Measurements from ENCODE around the gene TOGARAM2.

Gene TOGARAM2

GRCh38 chr2:29053670-29054400 is 72.7 kb downstream of the TOGARAM2 start:
- H3K27me3 ChIP-seq (ENCODE audit: low read depth, low read length): no peaks in the 10 kb centered on the region
- no peak overlapping the region for H2AFZ ChIP-seq (ENCODE audit: low read depth, low read length)
- H3K9ac ChIP-seq (ENCODE audit: low read length): no peak overlapping the region
- no peaks in the 10 kb centered on the region for H3K4me1 ChIP-seq (ENCODE audit: low read length)
- H4K20me1 ChIP-seq (ENCODE audit: insufficient read depth, low read length): no peaks in the 10 kb centered on the region
- no peaks in the 10 kb centered on the region for H3K9me3 ChIP-seq (ENCODE audit: insufficient read depth, low read length)
- H3K79me2 ChIP-seq (ENCODE audit: low read length): no peaks in the 10 kb centered on the region
- H3K36me3 ChIP-seq (replicated peaks; ENCODE audit: low read depth, low read length): no peaks in the 10 kb centered on the region
- no peak overlapping the region for H3K4me3 ChIP-seq (ENCODE audit: low read length)
- no peak overlapping the region for H3K4me2 ChIP-seq (ENCODE audit: low read length)
- TF ChIP-seq EZH2phosphoT487 (IDR thresholded peaks at IDR 0.05; ENCODE audit: low read depth): no peak
- no peak for TF ChIP-seq CTCF (IDR thresholded peaks at IDR 0.05; ENCODE audit: low read depth, low read length)
- no peak overlapping the region for H3K27ac ChIP-seq (ENCODE audit: low read length)

GRCh38 chr2:29054430-29054829 is 73.3 kb downstream of the TOGARAM2 start:
- Histone ChIP-seq H3K27me3 (ENCODE audit: low read depth, low read length) (0 out of 2 replicates have a peak, but pooled peaks cover 1% of the 10 kb centered on the region), H3K4me2 (ENCODE audit: low read length) (no peak overlapping the region), H3K9me3 (ENCODE audit: insufficient read depth, low read length) (no peaks in the 10 kb centered on the region), H4K20me1 (ENCODE audit: insufficient read depth, low read length) (no peaks in the 10 kb centered on the region), H2AFZ (ENCODE audit: low read depth, low read length) (no peak overlapping the region), H3K27ac (ENCODE audit: low read length) (no peak overlapping the region), H3K36me3 (replicated peaks; ENCODE audit: low read depth, low read length) (no peaks in the 10 kb centered on the region), H3K4me3 (ENCODE audit: low read length) (no peak overlapping the region), H3K79me2 (ENCODE audit: low read length) (no peaks in the 10 kb centered on the region), H3K9ac (ENCODE audit: low read length) (no peak overlapping the region), H3K4me1 (ENCODE audit: low read length) (no peaks in the 10 kb centered on the region)
- TF ChIP-seq CTCF (IDR thresholded peaks at IDR 0.05; ENCODE audit: low read depth, low read length): no peak
- TF ChIP-seq EZH2phosphoT487 (IDR thresholded peaks at IDR 0.05; ENCODE audit: low read depth): no peak

GRCh38 chr2:29055601-29056000 is 74.5 kb downstream of the TOGARAM2 start:
- H3K9ac ChIP-seq (ENCODE audit: low read length): no peak overlapping the region
- H3K4me3 ChIP-seq (ENCODE audit: low read length): no peak overlapping the region
- no peaks in the 10 kb centered on the region for H3K4me1 ChIP-seq (ENCODE audit: low read length)
- H3K27me3 ChIP-seq (ENCODE audit: low read depth, low read length): 0 out of 2 replicates have a peak, but pooled peaks cover 8% of the 10 kb centered on the region
- H3K27ac ChIP-seq (ENCODE audit: low read length): no peak overlapping the region
- no peak for TF ChIP-seq EZH2phosphoT487 (IDR thresholded peaks at IDR 0.05; ENCODE audit: low read depth)
- TF ChIP-seq CTCF (IDR thresholded peaks at IDR 0.05; ENCODE audit: low read depth, low read length): no peak
- H3K4me2 ChIP-seq (ENCODE audit: low read length): no peak overlapping the region
- no peak overlapping the region for H2AFZ ChIP-seq (ENCODE audit: low read depth, low read length)
- H3K36me3 ChIP-seq (replicated peaks; ENCODE audit: low read depth, low read length): no peaks in the 10 kb centered on the region
- H3K9me3 ChIP-seq (ENCODE audit: insufficient read depth, low read length): no peaks in the 10 kb centered on the region
- no peaks in the 10 kb centered on the region for H4K20me1 ChIP-seq (ENCODE audit: insufficient read depth, low read length)
- H3K79me2 ChIP-seq (ENCODE audit: low read length): no peaks in the 10 kb centered on the region

GRCh38 chr2:29056452-29056851 is 75.4 kb downstream of the TOGARAM2 start:
- H3K4me3 ChIP-seq (ENCODE audit: low read length): no peak overlapping the region
- no peaks in the 10 kb centered on the region for H3K36me3 ChIP-seq (replicated peaks; ENCODE audit: low read depth, low read length)
- H3K79me2 ChIP-seq (ENCODE audit: low read length): no peaks in the 10 kb centered on the region
- H3K9me3 ChIP-seq (ENCODE audit: insufficient read depth, low read length): no peaks in the 10 kb centered on the region
- H3K27me3 ChIP-seq (ENCODE audit: low read depth, low read length): 0 out of 2 replicates have a peak, but pooled peaks cover 8% of the 10 kb centered on the region
- no peak overlapping the region for H3K4me2 ChIP-seq (ENCODE audit: low read length)
- no peaks in the 10 kb centered on the region for H4K20me1 ChIP-seq (ENCODE audit: insufficient read depth, low read length)
- no peak overlapping the region for H3K27ac ChIP-seq (ENCODE audit: low read length)
- TF ChIP-seq EZH2phosphoT487 (IDR thresholded peaks at IDR 0.05; ENCODE audit: low read depth) (no peak), CTCF (IDR thresholded peaks at IDR 0.05; ENCODE audit: low read depth, low read length) (no peak)
- no peak overlapping the region for H2AFZ ChIP-seq (ENCODE audit: low read depth, low read length)
- H3K4me1 ChIP-seq (ENCODE audit: low read length): no peaks in the 10 kb centered on the region
- H3K9ac ChIP-seq (ENCODE audit: low read length): no peak overlapping the region

Data from OCI-LY3 (cell line).